Endothelial cell of umbilical vein (primary cell): ENCODE data around the gene CDYL.

Experiments used
- CTCF ChIP-seq, 2 donors: IDR thresholded peaks; 1 replicate in 1 of 2; 2 replicates in 1 of 2; pipeline ENCODE4 v1.5.1; 2011; ENCODE audit warnings: low read length in 2 of 2, mild to moderate bottlenecking in 2 of 2, moderate library complexity in 2 of 2, control low read depth in 1 of 2, inconsistent platforms in 1 of 2, low read depth in 1 of 2; ENCODE audit not compliant: insufficient read depth in 1 of 2; ENCODE audit errors: extremely low read depth in 1 of 2
- EZH2 ChIP-seq: IDR thresholded peaks from 2 replicates; pipeline ENCODE4 v1.6.1; 2012; ENCODE audit warnings: borderline replicate concordance, low read depth, mild to moderate bottlenecking, moderate library complexity, low read length, inconsistent platforms; ENCODE audit not compliant: severe bottlenecking
- JUN ChIP-seq: IDR thresholded peaks from 2 replicates; pipeline ENCODE4 v1.6.1; 2011; ENCODE audit warnings: borderline replicate concordance, low read depth; ENCODE audit not compliant: insufficient read length, insufficient read depth
- MAX ChIP-seq: IDR thresholded peaks from 2 replicates; pipeline ENCODE4 v1.6.1; 2011; ENCODE audit not compliant: insufficient read depth, insufficient read length
- MYC ChIP-seq: IDR thresholded peaks from one replicate; pipeline ENCODE4 v1.6.1; 2011; ENCODE audit warnings: mild to moderate bottlenecking, low read depth, low read length
- POLR2A ChIP-seq: IDR thresholded peaks from 2 replicates; pipeline ENCODE4 v1.6.1; 2012; ENCODE audit warnings: low read depth, mild to moderate bottlenecking, control low read depth, low read length

GRCh38 chr6:4736371-4736873 lies 39.8 kb upstream of the CDYL start:
- TF ChIP-seq EZH2 (no peak), CTCF (IDR thresholded peaks at IDR 0.05; ENCODE audit: extremely low read depth in 1 of 2, insufficient read depth in 1 of 2, low read depth in 1 of 2, low read length in 2 of 2) (no peak), POLR2A (no peak), MAX (no peak), JUN (no peak), MYC (no peak)
